K562 (cell line): Measurements from ENCODE around the gene LAMTOR5. TPM values are rescaled to one million over a fixed set of nuclear protein-coding genes. Genes with fewer than 3 reads are reported as not detected.

Experiments
- ARHGAP35 ChIP-seq: fragments of 450-650 bp; IDR thresholded peaks from 2 replicates; pipeline ENCODE4 v1.6.1; 2018; ENCODE audit not compliant: partially characterized antibody
- BHLHE40 ChIP-seq: IDR thresholded peaks from 2 replicates; pipeline ENCODE4 v1.6.1; 2011; ENCODE audit warnings: low read length, improper control_type of control experiment
- CLOCK ChIP-seq: fragments of 250-450 bp; sonication (Bioruptor Pico); IDR thresholded peaks from 2 replicates; pipeline ENCODE4 v1.4.0; 2020; ENCODE audit warnings: mild to moderate bottlenecking, moderate library complexity, borderline replicate concordance
- CREB5 ChIP-seq: fragments of 250-450 bp; sonication (Bioruptor Pico); IDR thresholded peaks from 2 replicates; pipeline ENCODE4 v1.5.0; 2020; ENCODE audit warnings: mild to moderate bottlenecking
- MBD2 ChIP-seq: sonication (generic); IDR thresholded peaks from 2 replicates; pipeline ENCODE4 v1.6.1; 2016; ENCODE audit warnings: low read depth, borderline replicate concordance
- NCOA4 ChIP-seq: fragments of 450-650 bp; IDR thresholded peaks from 2 replicates; pipeline ENCODE4 v1.6.1; 2018; ENCODE audit warnings: mild to moderate bottlenecking; ENCODE audit not compliant: partially characterized antibody
- NFATC3 ChIP-seq: fragments of 450-650 bp; IDR thresholded peaks from 2 replicates; pipeline ENCODE4 v1.6.1; 2017; ENCODE audit warnings: mild to moderate bottlenecking
- NFRKB ChIP-seq: fragments of 450-650 bp; IDR thresholded peaks from 2 replicates; pipeline ENCODE4 v1.6.1; 2016; ENCODE audit warnings: low read depth
- PML ChIP-seq: IDR thresholded peaks from 2 replicates; pipeline ENCODE4 v1.6.1; 2012; ENCODE audit warnings: low read length, inconsistent platforms
- PTBP1 ChIP-seq: fragments of 200-400 bp; formaldehyde crosslinking; IDR thresholded peaks from 2 replicates; pipeline ENCODE4 v1.6.1; 2017; ENCODE audit warnings: low read depth, low read length
- RBM39 ChIP-seq: fragments of 200-400 bp; formaldehyde crosslinking; optimal IDR thresholded peaks from 2 replicates; pipeline ENCODE3; 2018; ENCODE audit warnings: low read depth, low read length
- ZNF217 ChIP-seq: sonication (generic); formaldehyde crosslinking; IDR thresholded peaks from 2 replicates; pipeline ENCODE4 v1.8.0; 2022; ENCODE audit warnings: mild to moderate bottlenecking, missing genetic modification reagents
- ZNF253 ChIP-seq: fragments of 250-450 bp; sonication (Bioruptor Pico); conservative IDR thresholded peaks from 2 replicates; pipeline ENCODE4 v1.6.1; 2021; ENCODE audit warnings: mild to moderate bottlenecking
- ZNF274 ChIP-seq: IDR thresholded peaks from 2 replicates; pipeline ENCODE4 v1.6.1; 2011; ENCODE audit warnings: low read depth, mild to moderate bottlenecking, low read length, moderate library complexity, borderline replicate concordance
- ZNF395 ChIP-seq: fragments of 200-800 bp; sonication (Bioruptor generic); IDR thresholded peaks from 2 replicates; pipeline ENCODE4 v1.6.1; 2017; ENCODE audit warnings: missing genetic modification characterization, missing compliant biosample characterization
- ZNF431 ChIP-seq: sonication (generic); formaldehyde crosslinking; IDR thresholded peaks from 2 replicates; pipeline ENCODE4 v1.8.0; 2022; ENCODE audit warnings: mild to moderate bottlenecking, missing genetic modification reagents
- ZNF507 ChIP-seq: conservative IDR thresholded peaks from 2 replicates; pipeline ENCODE4 v1.6.1; 2017; ENCODE audit warnings: missing genetic modification characterization, missing compliant biosample characterization
- ZNF79 ChIP-seq: fragments of 250-450 bp; sonication (Bioruptor Pico); IDR thresholded peaks from 2 replicates; pipeline ENCODE4 v1.4.0; 2020; ENCODE audit warnings: low read depth, mild to moderate bottlenecking, moderate library complexity
- polyA plus RNA-seq, 8 experiments: library from polyadenylated mRNA; depleted of rRNA in 4 of 8; stranded (reverse) in 5 of 8; unstranded in 3 of 8; fragments of >200 nt; fragmentation: Nextera tagmentation in 2 of 8; fragmentation: Illumina TruSeq in 1 of 8; extraction: Ambion mirVana in 2 of 8; extraction: Trizol in 1 of 8; gene quantifications; 2 replicates each; pipeline versions ENCODE4 v1.2.1 to v1.2.3, GENCODE V29; 2011 to 2014; ENCODE audit warnings: inconsistent platforms in 1 of 8, missing spikeins in 1 of 8
- total RNA-seq, 7 experiments: library from RNA; depleted of rRNA in 6 of 7; stranded (reverse); fragments of >200 nt in 6 of 7; fragmentation: Illumina TruSeq in 2 of 7; extraction: Trizol in 2 of 7; gene quantifications; 2 replicates each; pipeline versions ENCODE4 v1.2.1 to v1.2.3, GENCODE V29; 2011 to 2021; ENCODE audit warnings: low replicate concordance in 1 of 7
- TF ChIP-seq, protein P1 (sequence below): sonication (generic); formaldehyde crosslinking; IDR thresholded peaks from 2 replicates; pipeline ENCODE4 v1.8.0; 2022; ENCODE audit warnings: mild to moderate bottlenecking, missing genetic modification reagents
- TF ChIP-seq, protein P2 (sequence below): fragments of 450-650 bp; formaldehyde crosslinking; IDR thresholded peaks from 2 replicates; pipeline ENCODE4 v1.4.0; 2020; ENCODE audit warnings: mild to moderate bottlenecking, moderate library complexity

Gene LAMTOR5
- total and polyA plus RNA-seq, 9 of the 15 experiments (the other 6 are each of a cell fraction or from before 2014, with no cell fraction given), result 118 to 712 (median 241) TPM

- TF ChIP-seq ARHGAP35 (no peak), ZNF79 (CRISPR knock-in tag) (no peak), NFATC3 (no peak), ZNF217 (no peak), NCOA4 (no peak), BHLHE40 (no peak), CLOCK (CRISPR knock-in tag) (no peak), ZNF253 (CRISPR knock-in tag) (no peak), PTBP1 (no peak), ZNF274 (no peak), MBD2 (no peak), NFRKB (no peak), RBM39 (no peak), ZNF431 (no peak), PML (no peak), ZNF395 (CRISPR knock-in tag) (no peak), ZNF507 (no peak), CREB5 (CRISPR knock-in tag) (no peak)
- TF ChIP-seq, protein P1, sequence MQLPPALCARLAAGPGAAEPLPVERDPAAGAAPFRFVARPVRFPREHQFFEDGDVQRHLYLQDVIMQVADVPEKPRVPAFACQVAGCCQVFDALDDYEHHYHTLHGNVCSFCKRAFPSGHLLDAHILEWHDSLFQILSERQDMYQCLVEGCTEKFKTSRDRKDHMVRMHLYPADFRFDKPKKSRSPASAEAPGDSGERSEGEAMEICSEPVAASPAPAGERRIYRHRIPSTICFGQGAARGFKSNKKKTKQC (CRISPR knock-in tag), result no peak
- TF ChIP-seq, protein P2, sequence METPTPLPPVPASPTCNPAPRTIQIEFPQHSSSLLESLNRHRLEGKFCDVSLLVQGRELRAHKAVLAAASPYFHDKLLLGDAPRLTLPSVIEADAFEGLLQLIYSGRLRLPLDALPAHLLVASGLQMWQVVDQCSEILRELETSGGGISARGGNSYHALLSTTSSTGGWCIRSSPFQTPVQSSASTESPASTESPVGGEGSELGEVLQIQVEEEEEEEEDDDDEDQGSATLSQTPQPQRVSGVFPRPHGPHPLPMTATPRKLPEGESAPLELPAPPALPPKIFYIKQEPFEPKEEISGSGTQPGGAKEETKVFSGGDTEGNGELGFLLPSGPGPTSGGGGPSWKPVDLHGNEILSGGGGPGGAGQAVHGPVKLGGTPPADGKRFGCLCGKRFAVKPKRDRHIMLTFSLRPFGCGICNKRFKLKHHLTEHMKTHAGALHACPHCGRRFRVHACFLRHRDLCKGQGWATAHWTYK, result no peak
These were observed 13.6 kb upstream of the LAMTOR5 start (continued) for GRCh38 chr1:110420874-110421793.
